ENCODE measurements around the gene FLT4. TPM values are rescaled to one million over a fixed set of nuclear protein-coding genes. Genes with fewer than 3 reads are reported as not detected.
"Not testable (repeated sequence)": the region's sequence is repeated elsewhere in the genome, so short reads cannot be mapped to it uniquely, and the experiment has no call there.

FLT4 gene
- total RNA-seq, 1 donor from 2014 or later = 0.51 TPM

DNA sequence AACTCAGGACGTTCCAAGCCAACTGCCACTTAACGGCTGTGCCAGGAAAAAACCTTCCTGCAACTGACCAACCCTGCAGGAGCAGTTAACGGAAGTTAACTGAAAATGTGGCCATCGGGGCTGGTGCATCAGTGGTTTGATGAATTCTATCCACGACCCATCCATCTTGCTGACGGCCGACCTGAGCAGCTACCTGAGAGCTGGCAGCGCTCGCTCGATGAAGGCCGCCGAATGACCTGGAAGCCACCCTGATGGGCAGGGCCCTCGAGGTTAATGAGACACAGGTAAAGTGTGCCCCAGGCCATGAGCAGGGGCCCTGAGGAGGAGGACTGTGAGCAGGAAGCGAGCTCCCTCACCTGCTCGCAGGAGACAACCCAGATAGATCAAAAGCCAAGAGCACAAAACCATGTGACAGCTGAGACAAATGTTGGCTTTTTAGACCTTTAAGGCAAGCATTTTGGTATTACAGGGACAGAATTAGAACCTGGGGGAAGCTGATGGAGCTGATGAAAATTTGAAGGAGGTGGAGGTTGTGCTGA, 35.3 kb upstream of the FLT4 start:
- Mint-ChIP-seq H3K9me3 (ENCODE audit: unreplicated experiment) (no peaks in the 10 kb centered on the region), H3K4me3 (ENCODE audit: unreplicated experiment) (no peak overlapping the region), H3K4me1 (ENCODE audit: unreplicated experiment) (no peaks in the 10 kb centered on the region), H3K27me3 (ENCODE audit: unreplicated experiment) (peaks cover 29% of the 10 kb centered on the region), H3K36me3 (ENCODE audit: unreplicated experiment) (no peaks in the 10 kb centered on the region), H3K27ac (ENCODE audit: unreplicated experiment) (no peak overlapping the region)
- DNase-seq (ENCODE audit: extremely low spot score, unreplicated experiment) = no peak
- TF ChIP-seq, protein P1, sequence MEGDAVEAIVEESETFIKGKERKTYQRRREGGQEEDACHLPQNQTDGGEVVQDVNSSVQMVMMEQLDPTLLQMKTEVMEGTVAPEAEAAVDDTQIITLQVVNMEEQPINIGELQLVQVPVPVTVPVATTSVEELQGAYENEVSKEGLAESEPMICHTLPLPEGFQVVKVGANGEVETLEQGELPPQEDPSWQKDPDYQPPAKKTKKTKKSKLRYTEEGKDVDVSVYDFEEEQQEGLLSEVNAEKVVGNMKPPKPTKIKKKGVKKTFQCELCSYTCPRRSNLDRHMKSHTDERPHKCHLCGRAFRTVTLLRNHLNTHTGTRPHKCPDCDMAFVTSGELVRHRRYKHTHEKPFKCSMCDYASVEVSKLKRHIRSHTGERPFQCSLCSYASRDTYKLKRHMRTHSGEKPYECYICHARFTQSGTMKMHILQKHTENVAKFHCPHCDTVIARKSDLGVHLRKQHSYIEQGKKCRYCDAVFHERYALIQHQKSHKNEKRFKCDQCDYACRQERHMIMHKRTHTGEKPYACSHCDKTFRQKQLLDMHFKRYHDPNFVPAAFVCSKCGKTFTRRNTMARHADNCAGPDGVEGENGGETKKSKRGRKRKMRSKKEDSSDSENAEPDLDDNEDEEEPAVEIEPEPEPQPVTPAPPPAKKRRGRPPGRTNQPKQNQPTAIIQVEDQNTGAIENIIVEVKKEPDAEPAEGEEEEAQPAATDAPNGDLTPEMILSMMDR (IDR thresholded peaks at IDR 0.05) = no peak

DNA sequence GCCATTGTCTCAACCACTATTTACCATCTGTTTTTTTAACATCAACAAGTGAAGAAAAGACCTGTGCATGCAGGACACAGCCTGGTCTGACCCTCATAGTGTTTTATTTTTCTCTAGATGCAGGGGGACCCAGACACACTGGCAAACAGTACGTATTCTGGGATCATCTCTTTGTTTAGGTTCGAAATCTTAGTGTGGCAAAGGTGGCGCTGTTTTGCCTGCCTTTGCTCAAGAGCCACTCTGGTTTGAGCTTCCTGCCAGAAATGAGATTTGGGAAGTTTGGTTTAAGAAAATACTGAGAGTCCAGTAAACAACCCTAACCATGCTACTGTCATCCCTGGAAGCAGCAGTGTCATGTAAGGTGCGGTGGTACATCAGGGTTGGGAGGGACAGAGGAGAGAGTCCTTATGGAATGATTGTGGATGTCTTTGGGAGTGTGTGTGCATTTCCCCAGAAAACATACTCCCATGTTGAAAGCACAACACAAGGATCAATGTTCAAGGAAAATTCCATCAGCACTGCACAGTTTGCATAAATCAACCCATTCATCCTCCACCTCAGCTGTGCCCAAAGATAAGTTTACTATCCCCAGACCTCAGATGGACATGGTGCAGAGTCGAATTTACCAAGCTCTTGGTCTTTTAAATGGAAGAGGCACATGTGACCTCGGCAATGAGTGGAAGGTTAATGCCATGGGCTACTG, 34.0 kb upstream of the FLT4 start:
- peaks cover 17% of the 10 kb centered on the region for H3K27me3 Mint-ChIP-seq (ENCODE audit: unreplicated experiment)
- no peaks in the 10 kb centered on the region for H3K36me3 Mint-ChIP-seq (ENCODE audit: unreplicated experiment)
- no peaks in the 10 kb centered on the region for H3K4me1 Mint-ChIP-seq (ENCODE audit: unreplicated experiment)
- TF ChIP-seq, protein P1 (IDR thresholded peaks at IDR 0.05) = no peak
- no peaks in the 10 kb centered on the region for H3K9me3 Mint-ChIP-seq (ENCODE audit: unreplicated experiment)
- H3K27ac Mint-ChIP-seq (ENCODE audit: unreplicated experiment) = no peak overlapping the region
- no peak for DNase-seq (ENCODE audit: extremely low spot score, unreplicated experiment)
- no peak overlapping the region for H3K4me3 Mint-ChIP-seq (ENCODE audit: unreplicated experiment)

DNA sequence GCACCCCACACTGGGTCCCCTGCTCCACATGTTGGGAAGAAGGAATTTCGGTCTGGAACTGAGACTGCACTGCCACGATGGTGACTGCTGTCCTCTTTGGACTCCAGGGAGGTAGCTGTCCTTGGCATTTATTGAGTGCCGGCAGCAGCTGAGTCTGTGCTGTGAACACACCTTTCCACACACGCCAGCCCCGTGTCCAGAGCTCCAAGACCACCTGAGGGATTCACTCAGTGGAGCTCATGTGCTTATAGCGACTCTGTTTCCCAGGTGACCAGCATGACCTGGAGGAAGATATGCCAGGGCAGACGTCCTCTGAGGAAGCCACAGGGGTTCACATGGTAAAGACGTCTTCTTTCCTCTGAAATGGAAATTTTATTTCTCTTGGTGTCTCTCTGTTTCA, 33.2 kb upstream of the FLT4 start:
- Mint-ChIP-seq H3K4me1 (ENCODE audit: unreplicated experiment) (no peaks in the 10 kb centered on the region), H3K36me3 (ENCODE audit: unreplicated experiment) (no peaks in the 10 kb centered on the region), H3K4me3 (ENCODE audit: unreplicated experiment) (no peak overlapping the region), H3K27me3 (ENCODE audit: unreplicated experiment) (peaks cover 17% of the 10 kb centered on the region), H3K27ac (ENCODE audit: unreplicated experiment) (no peak overlapping the region), H3K9me3 (ENCODE audit: unreplicated experiment) (no peaks in the 10 kb centered on the region)
- TF ChIP-seq, protein P1 (IDR thresholded peaks at IDR 0.05) = no peak
- DNase-seq (ENCODE audit: extremely low spot score, unreplicated experiment) = no peak

DNA sequence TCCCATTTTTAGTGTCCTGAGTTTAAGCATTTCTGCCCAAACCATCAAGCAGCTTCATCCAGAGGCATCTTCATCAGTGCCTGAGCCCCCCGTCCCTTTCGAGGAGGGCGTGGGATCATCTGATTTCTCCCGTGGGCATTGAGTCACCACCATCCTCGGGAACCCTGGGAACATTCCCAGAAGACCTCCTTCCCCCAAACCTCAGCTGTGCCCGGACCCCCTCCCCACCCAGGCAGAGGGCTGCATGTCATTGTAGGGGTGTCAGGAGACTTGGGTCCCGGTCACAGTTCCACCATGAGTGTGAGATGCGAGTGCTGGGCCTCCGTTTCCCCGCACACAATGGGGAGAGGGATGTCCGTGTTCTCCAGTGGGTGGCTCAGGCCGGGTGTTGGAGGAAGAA, 32.6 kb upstream of the FLT4 start:
- not testable (repeated sequence) for H3K9me3 Mint-ChIP-seq (ENCODE audit: unreplicated experiment); H3K36me3 Mint-ChIP-seq (ENCODE audit: unreplicated experiment); H3K4me3 Mint-ChIP-seq (ENCODE audit: unreplicated experiment); DNase-seq (ENCODE audit: extremely low spot score, unreplicated experiment); H3K27ac Mint-ChIP-seq (ENCODE audit: unreplicated experiment); H3K4me1 Mint-ChIP-seq (ENCODE audit: unreplicated experiment)
- peaks cover 17% of the 10 kb centered on the region for H3K27me3 Mint-ChIP-seq (ENCODE audit: unreplicated experiment)

DNA sequence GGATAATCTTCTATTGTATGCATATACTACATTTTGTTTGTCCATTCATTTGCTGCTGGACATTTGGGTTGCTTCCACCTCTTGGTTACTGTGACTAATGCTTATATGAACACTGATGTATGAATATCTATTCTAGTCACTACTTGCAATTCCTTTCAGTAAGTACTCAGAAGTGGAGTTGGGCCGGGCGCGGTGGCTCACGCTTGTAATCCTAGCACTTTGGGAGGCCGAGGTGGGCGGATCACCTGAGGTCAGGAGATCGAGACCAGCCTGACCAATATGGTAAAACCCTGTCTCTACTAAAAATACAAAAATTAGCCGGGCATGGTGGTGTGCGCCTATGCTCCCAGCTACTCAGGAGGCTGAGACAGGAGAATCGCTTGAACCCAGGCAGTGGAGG, 28.9 kb upstream of the FLT4 start:
- H3K27ac Mint-ChIP-seq (ENCODE audit: unreplicated experiment); H3K9me3 Mint-ChIP-seq (ENCODE audit: unreplicated experiment); H3K4me1 Mint-ChIP-seq (ENCODE audit: unreplicated experiment); DNase-seq (ENCODE audit: extremely low spot score, unreplicated experiment); H3K4me3 Mint-ChIP-seq (ENCODE audit: unreplicated experiment); H3K36me3 Mint-ChIP-seq (ENCODE audit: unreplicated experiment); H3K27me3 Mint-ChIP-seq (ENCODE audit: unreplicated experiment): not testable (repeated sequence)

DNA sequence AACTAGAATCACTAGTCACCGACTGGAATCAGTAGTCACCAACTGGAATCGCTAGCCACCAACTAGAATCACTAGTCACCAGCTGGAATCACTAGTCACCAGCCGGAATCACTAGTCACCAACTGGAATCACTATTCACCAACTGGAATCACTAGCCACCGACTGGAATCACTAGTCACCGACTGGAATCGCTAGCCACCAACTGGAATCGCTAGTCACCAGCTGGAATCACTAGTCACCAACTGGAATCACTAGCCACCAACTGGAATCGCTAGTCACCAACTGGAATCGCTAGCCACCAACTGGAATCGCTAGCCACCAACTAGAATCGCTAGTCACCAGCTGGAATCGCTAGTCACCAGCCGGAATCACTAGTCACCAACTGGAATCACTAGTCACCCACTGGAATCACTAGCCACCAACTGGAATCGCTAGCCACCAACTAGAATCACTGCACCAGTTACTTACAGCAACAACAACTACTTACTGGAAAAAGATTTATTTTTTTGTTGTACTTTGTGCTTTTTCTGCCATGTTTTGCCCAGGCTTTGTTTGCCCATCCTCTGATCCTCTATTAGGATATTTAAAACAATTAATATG, 25.7 kb upstream of the FLT4 start:
- Mint-ChIP-seq H3K27ac (ENCODE audit: unreplicated experiment) (no peak overlapping the region), H3K36me3 (ENCODE audit: unreplicated experiment) (no peaks in the 10 kb centered on the region), H3K4me1 (ENCODE audit: unreplicated experiment) (peaks cover 2% of the 10 kb centered on the region), H3K27me3 (ENCODE audit: unreplicated experiment) (peaks cover 14% of the 10 kb centered on the region), H3K4me3 (ENCODE audit: unreplicated experiment) (no peak overlapping the region), H3K9me3 (ENCODE audit: unreplicated experiment) (no peaks in the 10 kb centered on the region)
- TF ChIP-seq, protein P1 (IDR thresholded peaks at IDR 0.05) = no peak
- DNase-seq (ENCODE audit: extremely low spot score, unreplicated experiment) = peak; percentile 34

DNA sequence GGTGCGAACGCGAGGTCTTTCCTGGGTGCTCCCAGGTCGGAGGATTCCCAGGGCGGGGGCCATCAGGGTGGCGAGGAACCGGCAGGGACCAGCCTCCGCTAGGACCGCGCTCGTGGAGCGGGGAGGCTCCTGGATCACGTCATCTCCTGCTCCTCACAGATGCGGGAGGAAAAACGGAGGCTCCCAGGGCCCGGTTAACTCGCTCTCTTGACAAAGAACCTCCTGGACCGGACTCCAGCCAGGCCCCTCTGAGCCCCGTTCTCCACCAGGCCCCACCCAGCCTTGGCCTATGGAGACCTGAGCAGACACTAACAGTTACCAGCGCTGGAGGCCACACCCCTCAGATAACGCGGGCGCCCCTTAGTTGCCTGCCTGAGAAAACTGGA, 24.7 kb upstream of the FLT4 start:
- not testable (repeated sequence) for H3K27ac Mint-ChIP-seq (ENCODE audit: unreplicated experiment); H3K4me3 Mint-ChIP-seq (ENCODE audit: unreplicated experiment); H3K36me3 Mint-ChIP-seq (ENCODE audit: unreplicated experiment); H3K4me1 Mint-ChIP-seq (ENCODE audit: unreplicated experiment); H3K9me3 Mint-ChIP-seq (ENCODE audit: unreplicated experiment)
- H3K27me3 Mint-ChIP-seq (ENCODE audit: unreplicated experiment) = peaks cover 16% of the 10 kb centered on the region
- peak; percentile 80 for DNase-seq (ENCODE audit: extremely low spot score, unreplicated experiment)

All from osteocyte (in vitro differentiated cells).